ENCODE measurements around the gene DYNLT2. TPM values are rescaled to one million over a fixed set of nuclear protein-coding genes. Genes with fewer than 3 reads are reported as not detected.
"Not testable (repeated sequence)": the region's sequence is repeated elsewhere in the genome, so short reads cannot be mapped to it uniquely, and the experiment has no call there.

Gene DYNLT2
- total RNA-seq, 2 experiments from 2014 or later, result 2.0 to 2.4 TPM

- POLR2A ChIA-PET, CTCF ChIA-PET: not testable (repeated sequence)
These were observed 14.4 kb upstream of the DYNLT2 start for GRCh38 chr6:169765789-169766188.

DNA sequence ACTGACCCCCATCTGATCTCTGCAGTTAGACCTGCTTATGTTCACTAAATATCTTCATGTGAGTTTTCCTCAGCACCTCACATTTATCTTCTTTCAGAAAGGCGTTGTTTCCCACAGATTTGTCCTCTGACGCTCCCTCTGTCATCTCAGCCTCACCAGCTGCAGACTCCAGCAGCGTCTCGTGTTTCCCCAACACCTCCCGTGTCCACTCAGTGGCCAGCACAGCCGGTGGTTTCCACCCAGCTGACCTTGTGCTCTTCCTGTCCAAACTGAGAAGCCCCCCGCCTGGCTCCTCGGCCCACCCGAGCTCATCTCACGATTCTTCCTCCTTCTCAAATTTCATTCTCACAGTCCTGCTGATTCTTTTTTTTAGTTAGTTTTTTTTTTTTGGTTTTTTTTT is 12.5 kb upstream of the DYNLT2 start:
- no peak for ATAC-seq

More at GRCh38 chr6:169765789-169766188, 14.4 kb upstream of the DYNLT2 start:
- DNase-seq; H3K4me3 Mint-ChIP-seq; ATAC-seq; H3K4me1 Mint-ChIP-seq; H3K9me3 Mint-ChIP-seq (ENCODE audit: low read depth); H3K27ac Mint-ChIP-seq; intact Hi-C loops (cut with DNase I, micrococcal nuclease); H3K27me3 Mint-ChIP-seq: not testable (repeated sequence)
- peaks cover 42% of the 10 kb centered on the region for H3K36me3 Mint-ChIP-seq (ENCODE audit: low read depth)

DNA sequence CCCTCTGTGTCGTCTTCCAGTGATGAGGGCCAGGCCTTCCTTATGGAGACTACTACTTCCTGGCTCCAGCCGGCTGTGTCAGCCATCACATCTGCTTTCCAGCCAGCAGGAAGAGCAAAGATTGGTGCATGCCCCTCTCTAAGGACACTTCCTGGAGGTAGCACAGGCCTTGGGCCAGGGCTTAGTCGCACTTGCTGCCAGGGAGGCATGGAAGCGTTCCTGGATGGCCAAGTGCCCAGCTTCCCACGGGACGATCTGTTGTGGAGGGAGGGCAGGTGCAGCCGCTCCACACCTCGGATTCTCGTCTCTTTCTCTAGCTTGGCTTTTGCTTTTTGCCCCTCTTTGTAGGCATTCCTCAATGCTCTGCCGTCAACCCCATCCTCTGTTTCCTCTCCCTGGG is 11.9 kb upstream of the DYNLT2 start:
- no peaks in the 10 kb centered on the region for H3K27me3 Mint-ChIP-seq
- ATAC-seq (no peak), DNase-seq (no peak)
- no peak overlapping the region for H3K4me3 Mint-ChIP-seq
- H3K9me3 Mint-ChIP-seq (ENCODE audit: low read depth), result no peaks in the 10 kb centered on the region
- no peak overlapping the region for H3K27ac Mint-ChIP-seq
- H3K36me3 Mint-ChIP-seq (ENCODE audit: low read depth), result peaks cover 59% of the 10 kb centered on the region
- intact Hi-C loops (cut with DNase I, micrococcal nuclease), result no loop called here
- H3K4me1 Mint-ChIP-seq, result no peaks in the 10 kb centered on the region
- POLR2A ChIA-PET, result no interaction called here
- CTCF ChIA-PET, result no interaction called here

More for the DNA sequence above, 12.5 kb upstream of the DYNLT2 start:
- no peaks in the 10 kb centered on the region for H3K27me3 Mint-ChIP-seq
- no peak overlapping the region for H3K27ac Mint-ChIP-seq
- POLR2A ChIA-PET, result no interaction called here
- DNase-seq, result no peak
- peaks cover 56% of the 10 kb centered on the region for H3K36me3 Mint-ChIP-seq (ENCODE audit: low read depth)
- H3K9me3 Mint-ChIP-seq (ENCODE audit: low read depth), result no peaks in the 10 kb centered on the region
- intact Hi-C loops (cut with DNase I, micrococcal nuclease), result no loop called here
- CTCF ChIA-PET, result interaction anchor here (0.6 kb wide), 2 partner anchors 388 to 621 kb away, joined by 3 to 4 read pairs; no protein-coding TSS in a partner anchor
- H3K4me1 Mint-ChIP-seq, result no peaks in the 10 kb centered on the region
- H3K4me3 Mint-ChIP-seq, result no peak overlapping the region

GRCh38 chr6:169755162-169755561 is 3.8 kb upstream of the DYNLT2 start:
- Mint-ChIP-seq H3K27ac (no peak overlapping the region), H3K36me3 (ENCODE audit: low read depth) (peaks cover 34% of the 10 kb centered on the region), H3K4me1 (peaks cover 15% of the 10 kb centered on the region), H3K9me3 (ENCODE audit: low read depth) (no peaks in the 10 kb centered on the region), H3K27me3 (no peaks in the 10 kb centered on the region), H3K4me3 (no peak overlapping the region)
- CTCF ChIA-PET, result interaction anchor here (0.6 to 1.3 kb wide), 5 partner anchors 11 to 193 kb away, joined by 3 to 4 read pairs (median 3); no protein-coding TSS in a partner anchor
- POLR2A ChIA-PET, result no interaction called here
- ATAC-seq, result no peak
- DNase-seq, result no peak
- intact Hi-C loops (cut with DNase I, micrococcal nuclease), result loop anchor here in 1 of 2 experiments (10.0 kb wide), 1 partner anchor 860 kb away; no protein-coding TSS in a partner anchor

GRCh38 chr6:169752074-169752623 is 777 bp upstream of the DYNLT2 start:
- Mint-ChIP-seq H3K27ac (peak overlapping the region; percentile 90), H3K9me3 (ENCODE audit: low read depth) (no peaks in the 10 kb centered on the region), H3K27me3 (no peaks in the 10 kb centered on the region), H3K36me3 (ENCODE audit: low read depth) (peaks cover 28% of the 10 kb centered on the region), H3K4me3 (peak overlapping the region; percentile 95), H3K4me1 (peaks cover 23% of the 10 kb centered on the region)
- CTCF ChIA-PET, result interaction anchor here (0.6 to 3.1 kb wide), 6 partner anchors 9 to 843 kb away, joined by 3 to 15 read pairs (median 3); no protein-coding TSS in a partner anchor
- POLR2A ChIA-PET, result interaction anchor here (0.8 to 3.7 kb wide), 3 partner anchors 27 to 50 kb away, joined by 3 to 14 read pairs (median 3); partner anchors contain the start of genes C6orf120, PHF10 and WDR27
- ATAC-seq (no peak), DNase-seq (peak; percentile 33)
- intact Hi-C loops (cut with DNase I, micrococcal nuclease), result loop anchor here (2.0 to 10.0 kb wide), 3 partner anchors 539 to 857 kb away; partner anchors contain the start of gene FAM120B (in 1 of the 2)

GRCh38 chr6:169746556-169746955 is 4.8 kb downstream of the DYNLT2 start:
- H3K36me3 Mint-ChIP-seq (ENCODE audit: low read depth), result peaks cover 25% of the 10 kb centered on the region
- intact Hi-C loops (cut with DNase I, micrococcal nuclease), result no loop called here
- ChIA-PET CTCF (interaction anchor here (1.0 to 1.2 kb wide), 3 partner anchors 11 to 44 kb away, joined by 3 read pairs; no protein-coding TSS in a partner anchor), POLR2A (interaction anchor here (0.7 kb wide), 1 partner anchor 8 kb away, joined by 3 read pairs; no protein-coding TSS in a partner anchor)
- no peak overlapping the region for H3K4me3 Mint-ChIP-seq
- no peak overlapping the region for H3K27ac Mint-ChIP-seq
- no peak for DNase-seq
- no peak for ATAC-seq
- peaks cover 6% of the 10 kb centered on the region for H3K9me3 Mint-ChIP-seq (ENCODE audit: low read depth)
- no peaks in the 10 kb centered on the region for H3K27me3 Mint-ChIP-seq
- H3K4me1 Mint-ChIP-seq, result peaks cover 10% of the 10 kb centered on the region

DNA sequence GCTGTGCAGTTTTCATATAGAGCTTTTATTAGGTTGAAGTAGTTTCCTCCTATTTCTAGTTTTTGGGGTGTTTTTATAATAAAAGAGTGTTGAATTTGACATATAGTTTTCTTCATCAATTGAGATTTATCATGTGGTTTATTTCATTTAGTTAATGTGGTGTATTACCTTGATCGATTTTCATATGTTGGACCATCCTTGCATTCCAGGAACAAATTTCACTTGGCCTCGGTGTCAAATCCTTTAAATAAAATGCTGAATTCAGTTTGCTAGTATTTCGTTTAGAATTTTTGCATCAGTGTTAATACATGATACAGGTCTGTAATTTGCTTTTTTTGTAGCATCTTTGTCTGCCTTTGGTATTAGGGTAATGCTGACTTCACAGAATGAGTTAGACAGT is 6.0 kb downstream of the DYNLT2 start:
- Mint-ChIP-seq H3K4me3 (no peak overlapping the region), H3K36me3 (ENCODE audit: low read depth) (peaks cover 20% of the 10 kb centered on the region), H3K4me1 (peaks cover 10% of the 10 kb centered on the region), H3K27me3 (no peaks in the 10 kb centered on the region), H3K9me3 (ENCODE audit: low read depth) (peaks cover 6% of the 10 kb centered on the region), H3K27ac (no peak overlapping the region)
- ChIA-PET CTCF (no interaction called here), POLR2A (no interaction called here)
- no peak for DNase-seq
- ATAC-seq, result no peak
- intact Hi-C loops (cut with DNase I, micrococcal nuclease), result no loop called here

DNA sequence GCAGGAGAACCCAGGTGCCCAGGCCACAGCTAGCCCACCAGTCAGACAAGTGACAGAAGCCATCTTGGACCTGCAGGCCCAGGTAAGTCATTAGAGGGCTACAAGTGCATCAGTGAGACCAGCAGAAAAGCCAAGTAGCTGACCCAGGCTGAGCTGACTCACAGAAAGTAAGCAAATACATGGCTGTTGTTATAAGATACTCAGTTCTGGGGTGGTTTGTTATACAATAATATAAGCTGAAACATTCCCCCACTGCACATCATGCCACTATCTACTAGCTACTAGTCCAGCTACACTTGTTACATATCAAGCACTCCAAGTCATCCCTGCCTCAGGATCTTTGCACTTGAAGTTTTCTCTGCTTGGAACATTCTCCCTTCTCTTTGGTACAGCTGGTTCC is 10.0 kb downstream of the DYNLT2 start:
- DNase-seq (no peak), ATAC-seq (no peak)
- POLR2A ChIA-PET, result no interaction called here
- Mint-ChIP-seq H3K27me3 (peaks cover 5% of the 10 kb centered on the region), H3K9me3 (ENCODE audit: low read depth) (peaks cover 3% of the 10 kb centered on the region), H3K27ac (no peak overlapping the region), H3K4me1 (no peaks in the 10 kb centered on the region), H3K36me3 (ENCODE audit: low read depth) (no peaks in the 10 kb centered on the region), H3K4me3 (no peak overlapping the region)
- intact Hi-C loops (cut with DNase I, micrococcal nuclease), result no loop called here
- CTCF ChIA-PET, result no interaction called here

GRCh38 chr6:169738976-169739529 is 12.3 kb downstream of the DYNLT2 start:
- no peak for DNase-seq
- no peak overlapping the region for H3K27ac Mint-ChIP-seq
- no peak for ATAC-seq
- no peaks in the 10 kb centered on the region for H3K4me1 Mint-ChIP-seq
- H3K27me3 Mint-ChIP-seq, result peaks cover 12% of the 10 kb centered on the region
- H3K9me3 Mint-ChIP-seq (ENCODE audit: low read depth), result no peaks in the 10 kb centered on the region
- CTCF ChIA-PET, result no interaction called here
- no peak overlapping the region for H3K4me3 Mint-ChIP-seq
- intact Hi-C loops (cut with DNase I, micrococcal nuclease), result no loop called here
- POLR2A ChIA-PET, result interaction anchor here (0.7 kb wide), 1 partner anchor 13 kb away, joined by 3 read pairs; no protein-coding TSS in a partner anchor
- no peaks in the 10 kb centered on the region for H3K36me3 Mint-ChIP-seq (ENCODE audit: low read depth)

DNA sequence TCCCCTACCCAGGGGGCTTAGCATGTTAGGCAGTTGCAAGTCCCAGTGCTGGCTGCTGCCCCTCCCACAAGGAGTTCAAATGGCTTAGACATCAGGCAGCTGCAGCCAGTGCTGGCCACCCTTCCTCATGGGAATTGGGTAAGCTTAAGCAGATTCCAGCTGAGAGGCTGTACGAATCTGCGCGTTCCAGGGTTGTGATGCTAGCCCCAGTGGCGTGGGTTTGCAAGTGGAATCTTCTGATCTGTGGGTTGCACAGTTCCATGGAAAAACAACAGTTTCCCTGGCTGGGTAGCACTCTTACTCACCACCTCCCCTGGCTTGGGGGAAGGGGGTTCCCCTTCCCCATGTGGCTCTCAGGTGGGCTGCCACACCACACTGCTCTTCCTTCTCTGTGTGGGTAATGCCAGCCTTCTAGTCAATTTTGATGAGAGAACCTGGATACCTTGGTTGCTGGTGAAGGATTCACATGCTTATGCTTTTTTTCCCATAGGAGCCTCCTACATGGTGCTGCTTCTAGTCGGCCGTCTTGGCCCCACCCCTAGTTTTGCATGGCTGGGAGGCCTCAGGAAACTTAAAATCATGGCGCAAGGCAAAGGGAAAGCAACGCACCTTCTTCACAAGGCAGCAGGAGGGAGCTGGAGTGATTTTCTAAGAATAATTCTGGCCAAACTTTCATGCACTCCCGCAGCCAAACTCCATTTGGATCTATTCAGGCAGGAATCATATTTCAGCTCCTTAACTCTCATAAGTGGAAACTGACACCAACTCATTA is 13.0 kb downstream of the DYNLT2 start:
- ATAC-seq (no peak), DNase-seq (no peak)
- intact Hi-C loops (cut with DNase I, micrococcal nuclease), result no loop called here
- Mint-ChIP-seq H3K4me1 (no peaks in the 10 kb centered on the region), H3K9me3 (ENCODE audit: low read depth) (no peaks in the 10 kb centered on the region), H3K27ac (no peak overlapping the region), H3K27me3 (peaks cover 12% of the 10 kb centered on the region), H3K4me3 (no peak overlapping the region), H3K36me3 (ENCODE audit: low read depth) (no peaks in the 10 kb centered on the region)
- ChIA-PET POLR2A (interaction anchor here (0.6 to 0.7 kb wide), 2 partner anchors 9 to 13 kb away, joined by 3 read pairs; no protein-coding TSS in a partner anchor), CTCF (no interaction called here)

DNA sequence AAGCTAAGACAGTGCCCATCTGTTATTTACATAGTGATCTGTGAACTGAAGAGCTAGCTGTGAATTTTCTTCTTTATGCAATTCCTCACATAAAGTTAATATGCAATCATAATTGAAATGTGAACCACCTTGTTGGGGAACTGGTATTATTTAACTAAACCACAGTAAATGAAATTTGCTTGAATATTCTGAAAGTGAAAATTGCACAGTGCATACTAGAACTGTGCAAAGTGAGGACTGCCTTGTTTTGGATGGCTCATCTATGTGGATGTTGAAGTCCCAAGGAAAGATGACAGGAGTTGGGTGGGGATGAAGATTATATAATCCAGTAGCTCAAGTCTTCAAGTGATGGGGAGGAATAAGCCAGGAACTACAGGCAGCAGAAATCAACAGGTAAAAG is 21.4 kb downstream of the DYNLT2 start:
- ChIA-PET CTCF (no interaction called here), POLR2A (no interaction called here)
- intact Hi-C loops (cut with DNase I, micrococcal nuclease), result loop anchor here in 1 of 2 experiments (10.0 kb wide), 1 partner anchor 1905 kb away; the partner anchor contains the start of gene AFDN
- ATAC-seq, result no peak
- no peak for DNase-seq
- no peak overlapping the region for H3K27ac Mint-ChIP-seq
- no peak overlapping the region for H3K4me3 Mint-ChIP-seq
- peaks cover 4% of the 10 kb centered on the region for H3K36me3 Mint-ChIP-seq (ENCODE audit: low read depth)
- peaks cover 17% of the 10 kb centered on the region for H3K4me1 Mint-ChIP-seq
- no peaks in the 10 kb centered on the region for H3K9me3 Mint-ChIP-seq (ENCODE audit: low read depth)
- H3K27me3 Mint-ChIP-seq, result no peaks in the 10 kb centered on the region

Data from activated CD4-positive, alpha-beta T cell treated with anti-CD3 and anti-CD28 coated beads for 36 hours (primary cell).